Sigmoid colon (tissue), 4 donors: ENCODE results near the gene CAPN10.

Source experiments
- EP300 ChIP-seq, 4 donors: sonication (generic); formaldehyde crosslinking; IDR thresholded peaks; one replicate each; pipeline ENCODE4 v1.6.1; 2017; ENCODE audit warnings: antibody characterized with exemption in 4 of 4
- TF ChIP-seq, protein P1 (sequence below), 4 experiments: fragments of 450-650 bp in 3 of 4; fragments of 200-600 bp in 1 of 4; IDR thresholded peaks; one replicate each; pipeline ENCODE4 v1.5.1; 2016 to 2019; ENCODE audit warnings: antibody characterized with exemption in 4 of 4, mild to moderate bottlenecking in 3 of 4, moderate library complexity in 2 of 4

DNA sequence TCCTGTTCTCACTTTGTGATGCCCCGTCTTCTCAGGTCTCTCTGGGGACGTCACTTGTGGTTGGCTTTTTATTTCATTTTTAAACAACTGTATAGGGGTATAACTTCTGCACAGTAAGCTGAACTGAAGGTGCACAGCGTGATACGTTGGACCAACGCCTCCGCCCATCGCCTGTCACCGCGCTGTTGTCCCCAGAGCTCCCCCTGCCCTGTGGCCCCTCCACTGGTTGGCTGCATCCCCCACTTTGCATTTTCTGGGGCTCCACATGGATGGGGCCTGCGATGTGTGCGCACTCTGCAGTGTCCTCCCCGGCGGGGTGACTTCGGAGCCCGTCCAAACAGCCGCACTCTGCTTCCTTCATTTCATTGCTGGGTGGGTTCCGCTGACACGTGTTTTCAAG, 53.0 kb downstream of the CAPN10 start:
- TF ChIP-seq, protein P1, sequence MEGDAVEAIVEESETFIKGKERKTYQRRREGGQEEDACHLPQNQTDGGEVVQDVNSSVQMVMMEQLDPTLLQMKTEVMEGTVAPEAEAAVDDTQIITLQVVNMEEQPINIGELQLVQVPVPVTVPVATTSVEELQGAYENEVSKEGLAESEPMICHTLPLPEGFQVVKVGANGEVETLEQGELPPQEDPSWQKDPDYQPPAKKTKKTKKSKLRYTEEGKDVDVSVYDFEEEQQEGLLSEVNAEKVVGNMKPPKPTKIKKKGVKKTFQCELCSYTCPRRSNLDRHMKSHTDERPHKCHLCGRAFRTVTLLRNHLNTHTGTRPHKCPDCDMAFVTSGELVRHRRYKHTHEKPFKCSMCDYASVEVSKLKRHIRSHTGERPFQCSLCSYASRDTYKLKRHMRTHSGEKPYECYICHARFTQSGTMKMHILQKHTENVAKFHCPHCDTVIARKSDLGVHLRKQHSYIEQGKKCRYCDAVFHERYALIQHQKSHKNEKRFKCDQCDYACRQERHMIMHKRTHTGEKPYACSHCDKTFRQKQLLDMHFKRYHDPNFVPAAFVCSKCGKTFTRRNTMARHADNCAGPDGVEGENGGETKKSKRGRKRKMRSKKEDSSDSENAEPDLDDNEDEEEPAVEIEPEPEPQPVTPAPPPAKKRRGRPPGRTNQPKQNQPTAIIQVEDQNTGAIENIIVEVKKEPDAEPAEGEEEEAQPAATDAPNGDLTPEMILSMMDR (IDR thresholded peaks at IDR 0.05) = no peak
- TF ChIP-seq EP300 (IDR thresholded peaks at IDR 0.05) = no peak
